ENCODE measurements around the gene SMAD4. TPM values are rescaled to one million over a fixed set of nuclear protein-coding genes. Genes with fewer than 3 reads are reported as not detected.

SMAD4 gene
- total and polyA plus RNA-seq, 10 donors = 8.9 to 139 (median 95.9) TPM

DNA sequence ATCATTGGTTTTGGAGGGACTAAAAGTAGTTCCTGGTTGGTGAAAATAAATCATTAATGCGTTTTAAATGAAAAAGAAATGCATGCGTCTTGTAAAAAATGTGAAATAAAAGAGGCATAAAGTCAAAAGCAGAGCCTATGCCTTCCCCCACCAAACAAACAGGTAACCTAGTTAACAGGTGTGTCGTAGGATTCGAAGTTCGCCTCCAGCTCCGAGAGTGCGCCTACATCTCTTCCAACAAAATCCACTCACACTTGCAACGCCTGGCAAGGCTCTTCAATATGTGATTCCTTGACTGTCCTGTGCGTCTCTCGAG, 677 bp upstream of the SMAD4 start:
- peak overlapping the region; percentile 56 to 84 (median 65) for H3K4me3 ChIP-seq
- peaks cover 0 to 31% (median 6%) of the 10 kb centered on the region in 6 donors for H3K36me3 ChIP-seq
- peak overlapping the region; percentile 94 to 99 (median 99) for H3K27ac ChIP-seq
- WGBS, 5 donors = 16 to 30% (median 24%) methylated on average over 10 of the region's 10 CpGs
- H3K27me3 ChIP-seq (replicated peaks in 1 of 7) = no peaks in the 10 kb centered on the region
- TF ChIP-seq POLR2A (IDR thresholded peaks at IDR 0.05) (no peak), POLR2AphosphoS5 (IDR thresholded peaks at IDR 0.05) (no peak)
- TF ChIP-seq, protein P1, sequence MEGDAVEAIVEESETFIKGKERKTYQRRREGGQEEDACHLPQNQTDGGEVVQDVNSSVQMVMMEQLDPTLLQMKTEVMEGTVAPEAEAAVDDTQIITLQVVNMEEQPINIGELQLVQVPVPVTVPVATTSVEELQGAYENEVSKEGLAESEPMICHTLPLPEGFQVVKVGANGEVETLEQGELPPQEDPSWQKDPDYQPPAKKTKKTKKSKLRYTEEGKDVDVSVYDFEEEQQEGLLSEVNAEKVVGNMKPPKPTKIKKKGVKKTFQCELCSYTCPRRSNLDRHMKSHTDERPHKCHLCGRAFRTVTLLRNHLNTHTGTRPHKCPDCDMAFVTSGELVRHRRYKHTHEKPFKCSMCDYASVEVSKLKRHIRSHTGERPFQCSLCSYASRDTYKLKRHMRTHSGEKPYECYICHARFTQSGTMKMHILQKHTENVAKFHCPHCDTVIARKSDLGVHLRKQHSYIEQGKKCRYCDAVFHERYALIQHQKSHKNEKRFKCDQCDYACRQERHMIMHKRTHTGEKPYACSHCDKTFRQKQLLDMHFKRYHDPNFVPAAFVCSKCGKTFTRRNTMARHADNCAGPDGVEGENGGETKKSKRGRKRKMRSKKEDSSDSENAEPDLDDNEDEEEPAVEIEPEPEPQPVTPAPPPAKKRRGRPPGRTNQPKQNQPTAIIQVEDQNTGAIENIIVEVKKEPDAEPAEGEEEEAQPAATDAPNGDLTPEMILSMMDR (IDR thresholded peaks at IDR 0.05 in 8 of 11, conservative IDR thresholded peaks at IDR 0.05 in 3 of 11) = no peak
- no peak for DNase-seq
- intact Hi-C loops (cut with DNase I; ENCODE audit: low total_unique reads) = no loop called here
- H3K9me3 ChIP-seq = no peaks in the 10 kb centered on the region
- H3K4me1 ChIP-seq = peaks cover 37 to 83% (median 57%) of the 10 kb centered on the region in 6 donors

DNA sequence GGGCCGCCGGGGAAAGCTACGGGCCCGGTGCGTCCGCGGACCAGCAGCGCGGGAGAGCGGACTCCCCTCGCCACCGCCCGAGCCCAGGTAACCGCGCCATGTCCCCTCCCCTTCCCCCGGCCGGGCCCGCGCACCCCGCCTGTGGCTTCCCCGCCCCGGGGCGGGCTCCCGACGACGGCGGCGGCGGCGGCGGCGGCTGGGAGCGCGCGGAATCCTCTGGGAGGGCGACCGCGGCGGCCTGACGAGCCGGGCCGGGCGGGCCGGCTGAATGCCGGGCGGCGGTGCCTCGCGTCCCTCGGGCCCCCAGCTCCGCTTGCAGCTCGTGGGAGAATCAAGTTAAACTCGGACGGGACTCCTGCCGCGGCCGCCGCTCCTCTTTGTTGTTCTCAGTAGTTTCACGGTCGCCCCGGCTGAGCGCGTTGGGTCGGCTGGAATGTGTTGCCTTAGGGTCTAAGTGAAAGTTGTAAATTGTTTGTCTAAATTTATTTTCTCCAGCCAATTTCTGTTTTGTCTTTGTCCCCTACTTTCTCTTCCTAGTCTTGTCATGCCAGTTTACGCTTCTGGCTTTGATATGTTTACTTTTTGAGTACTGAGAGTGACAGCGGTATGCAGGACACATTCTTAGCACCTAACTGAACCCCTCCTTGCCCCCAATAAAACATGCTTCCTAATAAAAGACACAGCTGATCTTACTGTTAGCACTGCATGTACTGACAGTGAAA, 685 bp downstream of the SMAD4 start:
- H3K9me3 ChIP-seq = no peaks in the 10 kb centered on the region
- DNase-seq = peak; percentile 95
- 0 to 1% (median 1%) methylated on average over 12 to 66 of the region's 66 CpGs for whole genome bisulfite sequencing, 5 donors
- H3K4me3 ChIP-seq = peak overlapping the region; percentile 56 to 84 (median 65)
- TF ChIP-seq, protein P1 (IDR thresholded peaks at IDR 0.05 in 8 of 11, conservative IDR thresholded peaks at IDR 0.05 in 3 of 11) = no peak
- TF ChIP-seq POLR2AphosphoS5 (IDR thresholded peaks at IDR 0.05) (no peak), POLR2A (IDR thresholded peaks at IDR 0.05) (no peak)
- H3K27me3 ChIP-seq (replicated peaks in 1 of 7) = no peaks in the 10 kb centered on the region
- H3K27ac ChIP-seq = peak overlapping the region; percentile 94 to 99 (median 99)
- peaks cover 49 to 88% (median 69%) of the 10 kb centered on the region in 6 donors for H3K4me1 ChIP-seq
- H3K36me3 ChIP-seq = peaks cover 0 to 19% (median 3%) of the 10 kb centered on the region in 6 donors
- intact Hi-C loops (cut with DNase I; ENCODE audit: low total_unique reads) = loop anchor here (5.0 kb wide), 1 partner anchor 63 kb away; the partner anchor contains the start of gene ELAC1

DNA sequence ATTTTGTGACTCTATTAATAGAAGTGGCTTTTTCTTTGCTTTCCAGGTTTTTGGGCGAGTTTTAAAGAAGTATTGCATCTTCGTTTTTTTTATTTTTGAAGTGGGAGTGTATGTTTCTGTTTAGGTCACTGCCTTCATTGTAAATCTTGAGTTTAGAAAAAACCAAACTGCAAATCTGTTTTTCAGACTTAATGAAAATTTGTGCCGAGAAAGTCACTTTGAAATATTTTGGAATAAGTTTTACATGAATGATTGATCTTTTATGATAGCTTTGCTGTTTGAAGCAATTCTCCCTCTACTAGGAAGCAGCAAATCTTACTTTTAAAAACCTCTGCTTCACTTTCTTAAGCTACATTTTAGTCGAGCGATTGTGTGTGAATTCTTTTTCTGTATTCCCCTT, 2.2 kb downstream of the SMAD4 start:
- no peak for DNase-seq
- Histone ChIP-seq H3K36me3 (peaks cover 0 to 18% (median 0%) of the 10 kb centered on the region in 6 donors), H3K9me3 (no peaks in the 10 kb centered on the region), H3K27me3 (replicated peaks in 1 of 7) (no peaks in the 10 kb centered on the region), H3K4me1 (peaks cover 59 to 89% (median 79%) of the 10 kb centered on the region in 6 donors), H3K27ac (peak overlapping the region in 3 of 8 donors; percentile 7 to 99 (median 99)), H3K4me3 (peak overlapping the region in 5 of 8 donors; percentile 56 to 84 (median 66))
- intact Hi-C loops (cut with DNase I; ENCODE audit: low total_unique reads) = loop anchor here (5.0 kb wide), 1 partner anchor 65 kb away; the partner anchor contains the start of gene ELAC1
- 46 to 56% (median 53%) methylated on average over 5 of the region's 5 CpGs for WGBS, 5 donors
- TF ChIP-seq POLR2A (IDR thresholded peaks at IDR 0.05) = no peak
- TF ChIP-seq POLR2AphosphoS5 (IDR thresholded peaks at IDR 0.05) = no peak

DNA sequence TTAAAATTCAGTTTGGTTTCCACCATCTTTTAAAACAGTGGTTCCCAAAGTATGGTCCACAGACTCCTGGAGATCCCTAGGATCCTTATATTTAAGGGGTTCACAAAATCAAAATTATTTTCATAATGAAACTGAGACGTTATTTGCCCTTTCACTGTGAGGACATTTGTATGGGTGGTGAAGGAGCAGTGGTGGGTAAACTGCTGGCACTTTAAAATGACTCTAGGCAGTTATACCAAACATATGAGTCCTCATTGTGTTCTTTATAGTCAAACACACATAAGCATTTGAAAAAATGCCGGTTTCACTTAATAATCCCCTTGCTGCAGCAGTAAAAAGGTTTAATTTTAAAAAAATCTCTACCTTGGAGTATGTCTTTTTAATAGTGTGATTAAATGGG, 7.2 kb downstream of the SMAD4 start:
- DNase-seq = no peak
- TF ChIP-seq POLR2A (IDR thresholded peaks at IDR 0.05) (no peak), POLR2AphosphoS5 (IDR thresholded peaks at IDR 0.05) (no peak)
- TF ChIP-seq, protein P1 (IDR thresholded peaks at IDR 0.05 in 8 of 11, conservative IDR thresholded peaks at IDR 0.05 in 3 of 11) = no peak
- no peaks in the 10 kb centered on the region for H3K9me3 ChIP-seq
- no peak overlapping the region for H3K4me3 ChIP-seq
- H3K27ac ChIP-seq = no peak overlapping the region
- intact Hi-C loops (cut with DNase I; ENCODE audit: low total_unique reads) = no loop called here
- peaks cover 49 to 100% (median 96%) of the 10 kb centered on the region in 6 donors for H3K4me1 ChIP-seq
- peaks cover 0 to 18% (median 0%) of the 10 kb centered on the region in 6 donors for H3K36me3 ChIP-seq
- H3K27me3 ChIP-seq (replicated peaks in 1 of 7) = no peaks in the 10 kb centered on the region
- WGBS, 5 donors = 58 to 68% (median 64%) methylated on average over 2 of the region's 2 CpGs
